Mesendoderm (in vitro differentiated cells): ENCODE results near the gene ABCA12.

Experiments used
- DNase-seq: peaks from one replicate; pipeline ENCODE4 v3.0.0; 2013
- H2AK5ac ChIP-seq: 2 replicates; pipeline ENCODE4 v1.6.1; 2013; ENCODE audit warnings: low read length, inconsistent platforms
- H2BK120ac ChIP-seq: 2 replicates; pipeline ENCODE4 v1.6.1; 2013; ENCODE audit warnings: low read depth, mild to moderate bottlenecking, low read length, moderate library complexity, mixed read lengths
- H2BK15ac ChIP-seq: replicated peaks from 2 replicates; pipeline ENCODE4 v1.6.1; 2013; ENCODE audit warnings: low read depth, mild to moderate bottlenecking, moderate library complexity
- H2BK5ac ChIP-seq: 2 replicates; pipeline ENCODE4 v1.6.1; 2013; ENCODE audit warnings: low read length, inconsistent platforms
- H3K18ac ChIP-seq: 2 replicates; pipeline ENCODE4 v1.6.1; 2013; ENCODE audit warnings: mild to moderate bottlenecking, low read length, mixed read lengths
- H3K23ac ChIP-seq: one replicate; pipeline ENCODE4 v1.6.1; 2013; ENCODE audit warnings: low read length
- H3K27ac ChIP-seq: 2 replicates; pipeline ENCODE4 v1.5.1; 2013; ENCODE audit warnings: low read depth, mild to moderate bottlenecking, inconsistent platforms, low read length, moderate library complexity
- H3K27me3 ChIP-seq: 2 replicates; pipeline ENCODE4 v1.6.1; 2013; ENCODE audit warnings: low read length, control low read depth, mild to moderate bottlenecking, inconsistent platforms; ENCODE audit not compliant: insufficient read depth, poor library complexity
- H3K36me3 ChIP-seq: 2 replicates; pipeline ENCODE4 v1.6.1; 2013; ENCODE audit warnings: low read length, inconsistent platforms; ENCODE audit not compliant: control insufficient read depth, insufficient read depth
- H3K4ac ChIP-seq: one replicate; pipeline ENCODE4 v1.6.1; 2013; ENCODE audit warnings: low read depth, mild to moderate bottlenecking, low read length, moderate library complexity
- H3K4me1 ChIP-seq: 2 replicates; pipeline ENCODE4 v1.6.1; 2013; ENCODE audit warnings: low read depth, low read length, inconsistent platforms; ENCODE audit not compliant: control insufficient read depth
- H3K4me2 ChIP-seq: 2 replicates; pipeline ENCODE4 v1.6.1; 2013; ENCODE audit warnings: low read length
- H3K4me3 ChIP-seq: 2 replicates; pipeline ENCODE4 v1.5.1; 2013; ENCODE audit warnings: mild to moderate bottlenecking, low read length
- H3K56ac ChIP-seq: one replicate; pipeline ENCODE4 v1.6.1; 2013; ENCODE audit warnings: low read length
- H3K79me1 ChIP-seq: 2 replicates; pipeline ENCODE4 v1.6.1; 2013; ENCODE audit warnings: low read length, inconsistent platforms
- H3K79me2 ChIP-seq: 2 replicates; pipeline ENCODE4 v1.6.1; 2013; ENCODE audit warnings: mild to moderate bottlenecking, low read length; ENCODE audit not compliant: control insufficient read depth, insufficient read depth
- H3K9ac ChIP-seq: 2 replicates; pipeline ENCODE4 v1.6.1; 2013; ENCODE audit warnings: low read length, inconsistent platforms
- H4K5ac ChIP-seq: one replicate; pipeline ENCODE4 v1.6.1; 2013; ENCODE audit warnings: low read length
- H4K8ac ChIP-seq: one replicate; pipeline ENCODE4 v1.6.1; 2013; ENCODE audit warnings: low read depth, mild to moderate bottlenecking, control low read depth, low read length, moderate library complexity
- WGBS: extraction: QIAGEN DNeasy Blood & Tissue Kit; methylation state at CpG from one replicate; pipeline ENCODE4 v1.1.7; 2013; ENCODE audit warnings: low lambda C conversion rate, missing lambda C conversion rate; ENCODE audit not compliant: insufficient coverage; ENCODE audit errors: extremely low coverage; 5-methylcytosine and 5-hydroxymethylcytosine counted together

ABCA12 gene

GRCh38 chr2:215032153-215032552 lies 106.3 kb downstream of the ABCA12 start:
- Histone ChIP-seq H4K5ac (no peak overlapping the region), H3K79me1 (no peaks in the 10 kb centered on the region), H2AK5ac (no peak overlapping the region), H4K8ac (no peak overlapping the region), H3K27ac (no peak overlapping the region), H3K4me1 (no peaks in the 10 kb centered on the region), H2BK120ac (no peak overlapping the region), H2BK5ac (no peak overlapping the region), H3K79me2 (no peaks in the 10 kb centered on the region), H3K4ac (no peak overlapping the region), H3K27me3 (no peaks in the 10 kb centered on the region), H3K36me3 (no peaks in the 10 kb centered on the region), H2BK15ac (no peak overlapping the region), H3K9ac (no peak overlapping the region), H3K18ac (no peak overlapping the region), H3K23ac (no peak overlapping the region), H3K56ac (no peak overlapping the region), H3K4me2 (no peak overlapping the region), H3K4me3 (no peak overlapping the region)
- WGBS, result no CpG with 5 or more reads among the region's 2 CpGs
- no peak for DNase-seq

GRCh38 chr2:215031321-215031720 lies 107.1 kb downstream of the ABCA12 start:
- no peak overlapping the region for H3K4me2 ChIP-seq
- no peak overlapping the region for H3K18ac ChIP-seq
- H3K27me3 ChIP-seq, result no peaks in the 10 kb centered on the region
- no peak overlapping the region for H2BK120ac ChIP-seq
- H3K4me3 ChIP-seq, result no peak overlapping the region
- DNase-seq, result no peak
- H3K27ac ChIP-seq, result no peak overlapping the region
- H3K23ac ChIP-seq, result no peak overlapping the region
- no peaks in the 10 kb centered on the region for H3K79me1 ChIP-seq
- no peaks in the 10 kb centered on the region for H3K4me1 ChIP-seq
- no CpG with 5 or more reads among the region's 2 CpGs for WGBS
- H4K5ac ChIP-seq, result no peak overlapping the region
- no peak overlapping the region for H3K56ac ChIP-seq
- no peak overlapping the region for H3K4ac ChIP-seq
- H3K9ac ChIP-seq, result no peak overlapping the region
- H4K8ac ChIP-seq, result no peak overlapping the region
- H2BK5ac ChIP-seq, result no peak overlapping the region
- no peaks in the 10 kb centered on the region for H3K36me3 ChIP-seq
- H2AK5ac ChIP-seq, result no peak overlapping the region
- H3K79me2 ChIP-seq, result no peaks in the 10 kb centered on the region
- no peak overlapping the region for H2BK15ac ChIP-seq

- no peak for DNase-seq
- H3K9ac ChIP-seq, result no peak overlapping the region
- no peak overlapping the region for H4K8ac ChIP-seq
- WGBS, result no CpG with 5 or more reads among the region's 5 CpGs
- H3K4me2 ChIP-seq, result no peak overlapping the region
- H3K79me2 ChIP-seq, result no peaks in the 10 kb centered on the region
- no peak overlapping the region for H2BK15ac ChIP-seq
- H2BK120ac ChIP-seq, result no peak overlapping the region
- H2BK5ac ChIP-seq, result no peak overlapping the region
- H3K79me1 ChIP-seq, result no peaks in the 10 kb centered on the region
- H3K4me1 ChIP-seq, result no peaks in the 10 kb centered on the region
- H3K27ac ChIP-seq, result no peak overlapping the region
- no peak overlapping the region for H2AK5ac ChIP-seq
- no peak overlapping the region for H3K56ac ChIP-seq
- H3K18ac ChIP-seq, result no peak overlapping the region
- no peak overlapping the region for H3K4ac ChIP-seq
- no peak overlapping the region for H3K23ac ChIP-seq
- H4K5ac ChIP-seq, result no peak overlapping the region
- no peaks in the 10 kb centered on the region for H3K27me3 ChIP-seq
- no peaks in the 10 kb centered on the region for H3K36me3 ChIP-seq
- no peak overlapping the region for H3K4me3 ChIP-seq
Measured at GRCh38 chr2:215029936-215030335, 108.5 kb downstream of the ABCA12 start.

- Histone ChIP-seq H4K5ac (no peak overlapping the region), H3K4me1 (no peaks in the 10 kb centered on the region), H3K79me2 (no peaks in the 10 kb centered on the region), H3K4ac (no peak overlapping the region), H3K79me1 (no peaks in the 10 kb centered on the region), H3K4me3 (no peak overlapping the region), H2AK5ac (no peak overlapping the region), H2BK5ac (no peak overlapping the region), H2BK120ac (no peak overlapping the region), H4K8ac (no peak overlapping the region), H3K4me2 (no peak overlapping the region), H2BK15ac (no peak overlapping the region), H3K18ac (no peak overlapping the region), H3K23ac (no peak overlapping the region), H3K27ac (no peak overlapping the region), H3K9ac (no peak overlapping the region), H3K36me3 (no peaks in the 10 kb centered on the region), H3K27me3 (no peaks in the 10 kb centered on the region), H3K56ac (no peak overlapping the region)
- WGBS, result no CpG with 5 or more reads among the region's 1 CpG
- DNase-seq, result no peak
Measured at GRCh38 chr2:215028231-215028630, 110.2 kb downstream of the ABCA12 start.

- H3K4me3 ChIP-seq, result no peak overlapping the region
- no peak overlapping the region for H2AK5ac ChIP-seq
- H3K27me3 ChIP-seq, result no peaks in the 10 kb centered on the region
- H3K23ac ChIP-seq, result no peak overlapping the region
- H3K4ac ChIP-seq, result no peak overlapping the region
- H3K4me1 ChIP-seq, result no peaks in the 10 kb centered on the region
- no peak overlapping the region for H4K5ac ChIP-seq
- H3K79me1 ChIP-seq, result no peaks in the 10 kb centered on the region
- WGBS, result no CpG with 5 or more reads among the region's 2 CpGs
- H2BK5ac ChIP-seq, result no peak overlapping the region
- no peak overlapping the region for H4K8ac ChIP-seq
- no peak overlapping the region for H3K18ac ChIP-seq
- no peak overlapping the region for H2BK15ac ChIP-seq
- no peak overlapping the region for H3K27ac ChIP-seq
- H3K9ac ChIP-seq, result no peak overlapping the region
- DNase-seq, result peak; percentile 36
- no peak overlapping the region for H3K4me2 ChIP-seq
- H3K79me2 ChIP-seq, result no peaks in the 10 kb centered on the region
- H3K36me3 ChIP-seq, result no peaks in the 10 kb centered on the region
- H3K56ac ChIP-seq, result no peak overlapping the region
- no peak overlapping the region for H2BK120ac ChIP-seq
Measured at GRCh38 chr2:215027779-215028178, 110.6 kb downstream of the ABCA12 start.

GRCh38 chr2:215022910-215023309 lies 115.5 kb downstream of the ABCA12 start:
- H4K8ac ChIP-seq, result no peak overlapping the region
- no peak overlapping the region for H3K9ac ChIP-seq
- no CpG with 5 or more reads among the region's 2 CpGs for WGBS
- no peaks in the 10 kb centered on the region for H3K79me1 ChIP-seq
- no peak overlapping the region for H3K18ac ChIP-seq
- H2BK120ac ChIP-seq, result no peak overlapping the region
- no peaks in the 10 kb centered on the region for H3K79me2 ChIP-seq
- H2BK15ac ChIP-seq, result no peak overlapping the region
- no peak overlapping the region for H3K27ac ChIP-seq
- no peak overlapping the region for H4K5ac ChIP-seq
- H3K56ac ChIP-seq, result no peak overlapping the region
- H2BK5ac ChIP-seq, result no peak overlapping the region
- no peak for DNase-seq
- no peak overlapping the region for H3K4ac ChIP-seq
- no peak overlapping the region for H3K23ac ChIP-seq
- H3K4me2 ChIP-seq, result no peak overlapping the region
- H3K4me1 ChIP-seq, result no peaks in the 10 kb centered on the region
- no peaks in the 10 kb centered on the region for H3K27me3 ChIP-seq
- no peak overlapping the region for H2AK5ac ChIP-seq
- no peak overlapping the region for H3K4me3 ChIP-seq
- H3K36me3 ChIP-seq, result no peaks in the 10 kb centered on the region
